ENCODE results near the gene BTBD2.
A peak's percentile ranks its signal among the peaks of the same experiment; 100 is the strongest.

BTBD2 gene

DNA sequence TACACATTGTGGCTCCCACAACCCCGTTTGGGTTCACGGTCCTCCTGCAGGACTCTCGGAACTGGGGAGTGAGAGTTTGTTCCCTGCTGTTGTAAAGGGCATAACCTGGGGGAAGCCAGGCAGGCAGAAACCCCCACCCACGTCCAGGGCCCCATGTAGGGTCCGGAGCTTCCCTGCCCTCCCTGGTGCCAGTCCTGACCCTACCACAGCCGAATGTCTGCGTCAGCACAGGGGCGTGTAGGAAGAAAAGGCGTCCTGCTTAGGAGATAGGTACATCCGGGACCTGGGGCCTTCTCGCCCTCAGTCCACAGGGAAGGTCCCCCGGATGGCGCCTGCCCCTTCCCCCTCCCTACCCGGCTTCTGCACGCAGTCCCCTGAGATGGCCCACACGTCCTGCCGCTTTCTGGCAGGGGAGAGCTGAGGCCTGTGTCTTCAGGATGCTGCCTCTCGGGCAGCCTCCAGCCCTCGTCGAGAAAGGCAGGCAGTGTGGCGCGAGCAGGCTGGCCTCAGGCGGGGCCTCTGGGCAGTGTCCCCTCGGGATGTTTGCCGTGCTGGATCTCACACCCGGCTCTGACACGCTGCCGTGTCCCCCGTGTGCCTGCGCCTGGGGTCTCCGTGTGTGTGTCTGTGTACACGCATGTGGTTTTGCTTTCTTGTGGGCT lies 55.5 kb downstream of the BTBD2 start:
- DNase-seq (ENCODE audit: low read depth) = no peak

DNA sequence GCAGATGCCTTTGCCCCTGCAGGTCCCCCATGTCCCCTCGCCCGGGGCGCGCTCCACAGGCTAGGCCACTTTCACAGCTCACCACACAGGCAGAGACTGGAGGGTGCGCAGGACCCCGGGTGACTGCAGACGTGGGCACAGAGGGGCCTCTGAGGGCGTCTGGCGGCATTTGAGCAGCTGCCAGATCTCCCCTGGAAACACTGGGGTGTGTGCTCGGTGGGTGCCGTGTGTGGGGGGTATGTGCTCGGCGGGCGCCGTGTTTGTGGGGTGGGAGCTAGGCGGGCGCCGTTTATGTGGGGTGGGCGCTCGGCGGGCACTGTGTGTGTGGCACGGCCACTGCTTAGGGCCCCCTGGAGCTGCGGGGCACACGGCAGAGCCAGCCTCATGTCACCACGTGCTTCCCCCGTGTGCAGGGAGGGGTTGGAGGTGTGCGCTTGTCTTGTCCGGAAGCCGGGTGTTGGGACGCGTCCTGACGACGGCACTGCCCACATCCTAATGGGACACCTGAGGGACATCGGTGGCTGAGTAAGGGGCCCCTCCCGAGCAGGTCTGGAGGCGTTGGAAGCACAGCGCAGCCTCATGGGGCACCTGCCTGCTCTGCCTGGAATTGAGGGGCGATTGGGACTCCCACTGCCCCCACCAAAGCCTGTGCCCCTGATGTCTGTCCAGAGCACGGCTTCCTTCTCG lies 57.8 kb downstream of the BTBD2 start:
- no peak for DNase-seq (ENCODE audit: low read depth)

DNA sequence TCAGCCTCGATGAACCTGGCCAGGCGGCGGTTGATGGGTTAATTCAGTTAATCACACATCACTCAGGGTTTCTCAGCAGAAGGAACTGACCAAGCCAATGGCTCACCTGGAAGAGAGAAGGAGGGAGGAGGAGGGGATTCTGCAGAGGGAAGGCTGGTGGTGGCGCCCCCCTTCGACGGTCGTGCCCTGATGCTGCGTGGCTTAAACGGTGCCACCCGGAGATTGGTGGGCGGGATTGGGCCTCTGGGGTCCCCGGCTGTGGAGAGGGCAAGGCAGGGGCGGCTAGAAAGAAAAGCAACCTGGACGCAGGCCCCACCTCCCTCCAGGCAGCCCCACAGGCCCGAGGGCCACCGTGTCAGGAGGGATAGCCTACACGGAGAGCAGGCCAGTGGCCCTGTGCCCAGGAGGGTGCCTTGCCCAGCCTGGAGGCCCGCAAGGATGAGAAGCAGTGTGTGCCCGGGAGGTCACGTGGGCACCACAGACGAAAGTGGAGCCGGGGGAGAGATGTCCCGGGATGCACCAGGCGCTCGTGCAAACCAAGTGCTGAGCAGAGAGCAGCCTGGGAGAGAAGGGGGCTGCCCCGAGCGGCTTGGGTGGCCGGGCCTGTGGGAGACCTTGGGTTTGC lies 58.5 kb downstream of the BTBD2 start:
- no peak for DNase-seq (ENCODE audit: low read depth)

DNA sequence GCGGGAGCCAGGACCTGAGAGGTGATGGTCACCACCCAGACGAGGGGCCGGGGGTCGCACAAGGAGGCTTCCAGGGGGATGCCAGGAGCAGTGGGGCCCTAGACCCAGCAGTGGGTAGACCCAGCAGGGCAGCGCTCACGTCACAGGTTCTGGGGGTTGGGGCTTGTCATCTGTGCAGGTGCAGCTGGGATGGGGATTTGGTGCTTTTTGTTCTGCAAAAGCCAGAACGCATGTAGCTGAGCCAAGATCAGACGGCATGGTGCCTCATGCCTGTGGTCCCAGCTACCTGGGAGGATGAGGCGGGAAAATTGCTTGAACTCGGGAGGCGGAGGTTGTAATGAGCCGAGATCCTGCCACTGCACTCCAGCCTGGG lies 59.4 kb downstream of the BTBD2 start:
- no peak for DNase-seq (ENCODE audit: low read depth)

DNA sequence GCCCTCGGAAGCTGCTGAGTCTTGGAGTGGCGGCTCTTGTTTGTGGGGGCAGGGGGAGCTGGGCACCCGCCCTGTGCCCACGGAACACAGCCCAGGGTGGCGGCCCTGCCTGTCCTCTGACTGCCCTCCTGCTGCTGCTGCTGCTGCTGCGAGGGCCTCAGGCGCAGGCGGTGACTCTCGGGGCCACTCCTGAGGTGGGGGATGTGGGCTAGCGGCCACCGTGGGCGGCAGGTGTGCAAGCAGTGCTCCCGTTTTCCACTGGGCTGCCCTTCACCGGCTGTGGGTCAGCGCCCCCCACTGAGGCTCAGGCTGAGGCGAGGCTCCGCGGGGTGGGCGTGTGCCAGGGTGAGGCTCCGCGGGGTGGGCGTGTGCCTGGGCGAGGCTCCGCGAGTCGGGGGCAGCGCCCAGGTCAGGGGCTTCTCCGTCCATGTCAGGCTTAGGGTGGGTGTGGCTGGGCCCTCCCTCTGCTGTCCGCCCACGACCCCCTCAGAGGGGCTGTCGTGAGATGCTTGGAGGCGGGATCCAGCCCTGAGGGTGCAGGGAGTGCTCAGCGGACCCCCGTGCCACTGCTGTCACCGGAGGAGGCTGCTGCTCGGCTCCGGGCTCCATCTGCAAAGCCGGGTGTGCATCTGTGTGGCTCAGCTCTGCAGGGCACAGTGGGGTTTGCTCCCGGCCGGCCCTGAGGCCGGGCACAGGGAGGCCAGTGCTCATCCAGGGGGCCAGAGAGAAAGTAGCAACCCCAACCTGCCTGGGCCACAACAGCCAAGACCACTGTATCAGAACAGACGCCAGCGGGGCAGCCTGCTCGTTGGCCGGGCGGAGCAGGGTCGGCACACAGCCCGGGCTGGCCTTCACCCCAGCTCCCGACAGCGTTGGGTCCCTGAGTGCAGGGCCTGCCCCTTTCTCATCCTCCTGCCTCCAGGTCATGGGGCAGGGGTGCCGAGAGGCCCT lies 60.1 kb downstream of the BTBD2 start:
- DNase-seq (ENCODE audit: low read depth) = no peak

DNA sequence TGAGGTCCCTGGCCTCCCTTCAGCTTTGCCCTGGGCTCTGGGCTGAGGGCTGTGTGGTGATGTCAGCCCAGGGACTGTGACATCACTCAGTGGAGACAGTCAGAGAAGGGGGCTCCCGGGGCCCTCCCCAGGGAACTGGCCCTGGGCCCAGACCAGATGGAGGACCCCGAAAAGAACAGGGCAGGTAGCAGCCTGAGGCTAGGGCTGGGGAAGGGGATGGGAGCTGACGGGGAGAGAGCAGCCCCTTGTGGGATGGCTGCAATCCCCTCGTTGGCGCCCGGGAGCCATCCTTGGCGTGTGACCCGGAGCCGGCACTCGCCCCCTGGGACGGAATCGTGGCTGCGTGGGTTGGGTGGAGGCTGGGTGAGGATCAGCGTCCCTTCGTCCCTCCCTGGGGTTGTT lies 61.0 kb downstream of the BTBD2 start:
- DNase-seq (ENCODE audit: low read depth) = no peak

DNA sequence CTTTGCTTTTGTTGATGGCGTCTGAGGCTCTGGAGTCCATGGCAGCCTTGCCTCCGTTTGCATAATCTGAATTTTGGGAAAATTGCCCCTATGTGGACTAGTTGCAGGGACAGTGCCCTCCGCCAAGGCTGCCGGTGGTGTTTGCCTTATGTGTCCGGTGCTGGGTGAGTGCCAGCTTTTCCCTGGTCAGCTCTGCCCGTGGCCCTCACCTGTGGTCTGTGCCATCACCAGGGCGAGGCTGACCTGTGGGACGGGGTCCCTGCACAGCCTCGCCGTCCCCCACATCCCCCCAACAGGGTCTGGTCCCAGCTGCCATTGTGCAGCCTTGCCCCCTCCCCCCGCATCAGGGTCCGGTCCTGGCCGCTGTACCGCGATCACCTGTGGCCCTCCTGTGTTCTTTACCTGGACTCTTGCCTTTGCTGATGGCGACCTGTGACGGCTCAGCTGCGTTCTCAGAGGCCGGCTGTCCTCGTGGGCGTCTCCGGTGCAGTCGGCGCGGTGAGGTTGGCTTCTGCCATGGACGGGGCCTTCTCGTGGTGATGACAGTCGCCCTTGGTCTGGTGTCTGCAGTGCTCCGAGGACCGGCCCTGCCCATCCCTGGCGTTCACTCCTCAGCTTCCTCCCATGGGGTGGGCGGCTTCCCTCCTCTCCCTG lies 61.9 kb downstream of the BTBD2 start:
- DNase-seq (ENCODE audit: low read depth) = no peak

DNA sequence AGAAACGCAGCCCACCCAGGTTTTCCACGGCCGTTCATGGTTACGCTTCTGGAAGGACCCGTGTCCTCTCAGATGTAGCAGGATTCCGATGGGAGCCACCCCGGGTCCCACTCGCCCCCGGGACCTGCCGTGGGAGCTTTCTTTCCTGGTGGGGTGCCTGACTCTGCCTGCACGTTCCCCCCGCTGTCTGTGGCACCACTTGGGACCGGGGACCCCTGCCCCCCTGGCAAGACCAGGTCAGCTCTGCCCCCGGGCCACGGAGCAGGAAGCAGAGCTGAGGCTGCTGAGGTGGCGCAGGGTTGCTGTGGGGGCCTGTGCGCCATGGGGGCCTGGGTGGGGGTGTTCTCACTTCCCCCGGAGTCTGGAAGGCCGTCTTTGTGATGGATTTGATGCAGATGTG lies 62.5 kb downstream of the BTBD2 start:
- no peak for DNase-seq (ENCODE audit: low read depth)

DNA sequence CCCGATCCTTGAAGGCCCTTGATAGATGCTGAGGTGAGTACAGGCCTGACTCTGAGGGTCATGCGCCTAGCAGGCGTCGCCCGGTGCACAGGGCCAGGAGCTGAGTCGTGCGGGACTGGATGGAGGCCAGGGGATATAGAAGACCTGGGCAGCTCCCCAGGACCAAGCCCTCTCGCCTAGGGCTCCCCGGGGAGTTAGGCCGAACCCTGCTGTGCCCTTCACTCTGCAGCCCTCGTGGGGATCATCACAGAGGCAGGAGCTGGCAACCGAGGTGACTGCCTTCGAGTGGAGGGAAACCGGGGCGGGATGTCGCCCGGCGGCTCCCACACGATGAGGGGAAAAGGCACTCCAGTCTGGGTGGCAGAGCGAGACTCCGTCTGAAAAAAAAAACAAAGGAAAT lies 62.9 kb downstream of the BTBD2 start:
- DNase-seq (ENCODE audit: low read depth) = no peak

DNA sequence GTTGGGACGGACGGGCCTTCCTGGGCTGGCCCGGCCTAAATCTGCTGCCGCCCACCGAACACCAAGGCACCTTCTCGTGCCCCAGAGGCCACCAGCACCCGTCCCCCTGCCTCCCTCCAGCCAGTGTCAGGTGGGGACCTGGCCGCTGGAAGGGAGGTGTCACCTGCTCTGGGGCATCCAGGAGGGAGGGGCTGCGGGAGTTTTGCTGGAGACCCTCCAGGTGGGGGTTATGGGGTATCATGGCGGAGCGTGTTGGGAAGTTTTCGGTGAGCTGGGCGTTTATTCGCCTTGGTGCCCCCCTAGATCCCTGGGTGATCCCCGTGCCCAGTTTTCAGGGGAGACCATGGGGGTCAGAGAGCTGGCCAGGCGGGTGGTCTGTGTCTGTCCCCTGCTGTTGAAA lies 64.9 kb downstream of the BTBD2 start:
- no peak for DNase-seq (ENCODE audit: low read depth)

DNA sequence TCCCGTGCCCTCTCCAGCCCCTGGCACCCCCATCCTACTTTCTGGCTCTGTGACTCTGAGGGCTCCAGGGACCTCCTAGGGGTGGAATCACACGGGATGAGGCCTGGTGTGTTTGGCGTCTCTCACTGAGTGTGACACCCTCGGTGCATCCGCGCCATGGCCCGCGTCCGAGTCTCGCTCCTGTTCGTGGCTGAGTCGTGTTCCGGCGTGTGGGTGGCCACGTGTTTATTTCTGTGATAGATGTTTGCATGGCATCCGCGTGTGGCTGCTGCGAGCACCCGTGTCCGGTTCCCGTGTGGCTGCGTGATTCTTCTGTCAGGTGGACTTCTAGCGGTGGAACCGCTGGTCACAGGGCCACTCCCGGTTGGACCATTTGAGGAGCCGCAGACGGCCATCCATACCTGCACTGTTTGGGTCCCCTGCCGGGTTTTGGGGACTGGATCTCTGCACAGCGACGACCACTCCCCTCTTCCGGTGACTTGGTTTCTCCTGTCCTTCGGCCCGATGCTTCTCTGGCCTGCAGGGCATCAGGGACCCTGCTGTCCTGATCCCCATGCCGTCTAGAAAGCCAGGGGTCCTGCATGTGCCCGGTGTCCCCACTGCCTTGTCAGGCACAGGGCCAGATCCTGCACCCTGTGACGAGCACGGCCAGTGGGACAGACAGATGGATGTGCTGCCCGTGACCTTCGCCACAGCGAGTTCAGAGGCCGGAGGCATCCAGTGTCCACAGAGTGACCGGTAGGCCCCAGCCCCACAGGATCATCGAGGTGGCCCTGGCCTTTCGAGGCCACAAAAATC lies 66.0 kb downstream of the BTBD2 start:
- DNase-seq (ENCODE audit: low read depth) = no peak

DNA sequence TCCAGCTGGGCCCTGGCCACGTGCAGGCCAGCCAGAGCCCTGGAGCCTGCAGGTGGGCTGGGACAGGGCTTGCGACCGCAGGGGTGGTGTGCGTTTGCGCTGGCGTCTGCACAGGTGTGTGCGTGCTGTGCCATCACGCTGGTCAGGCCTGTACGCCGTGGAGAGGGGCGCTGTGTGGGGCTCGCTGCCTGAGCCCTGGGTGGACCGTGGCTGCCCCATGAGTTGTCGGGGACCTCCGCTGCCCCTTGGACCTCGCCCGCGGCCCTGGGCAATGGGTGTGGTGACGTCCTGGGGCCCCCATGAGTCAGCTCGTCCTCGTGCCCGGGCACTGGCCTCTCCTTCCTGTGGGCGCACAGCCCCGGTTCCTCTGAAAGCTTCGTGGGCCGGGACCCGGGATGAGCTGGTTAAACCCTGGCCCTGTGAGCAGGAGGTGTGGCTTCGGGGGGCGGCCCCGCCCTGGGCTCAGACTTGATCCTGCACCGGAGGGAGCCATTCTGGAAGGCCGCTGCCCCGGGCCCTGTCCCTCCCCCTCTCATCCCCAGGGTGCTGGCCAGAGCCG lies 67.8 kb downstream of the BTBD2 start:
- no peak for DNase-seq (ENCODE audit: low read depth)

DNA sequence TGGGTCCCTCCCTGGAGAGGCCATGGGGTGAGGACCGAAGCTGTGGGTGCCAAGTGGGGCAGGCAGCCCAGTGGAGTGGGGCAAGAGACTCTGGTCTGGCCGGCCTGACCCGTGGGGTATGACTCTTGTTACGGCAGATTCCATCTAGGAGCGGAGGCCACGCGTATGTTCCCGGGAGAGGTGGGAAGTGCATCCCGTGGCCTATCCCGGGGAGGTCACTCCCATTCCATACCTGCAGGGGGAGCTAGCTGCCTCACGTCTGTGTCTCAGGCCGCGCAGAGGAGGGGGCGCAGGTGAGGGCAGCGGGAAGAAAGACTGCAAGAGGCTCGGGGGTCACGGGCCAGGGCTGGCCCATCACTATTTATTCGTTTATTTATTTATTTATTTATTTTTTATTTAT lies 69.6 kb downstream of the BTBD2 start:
- DNase-seq (ENCODE audit: low read depth) = no peak

DNA sequence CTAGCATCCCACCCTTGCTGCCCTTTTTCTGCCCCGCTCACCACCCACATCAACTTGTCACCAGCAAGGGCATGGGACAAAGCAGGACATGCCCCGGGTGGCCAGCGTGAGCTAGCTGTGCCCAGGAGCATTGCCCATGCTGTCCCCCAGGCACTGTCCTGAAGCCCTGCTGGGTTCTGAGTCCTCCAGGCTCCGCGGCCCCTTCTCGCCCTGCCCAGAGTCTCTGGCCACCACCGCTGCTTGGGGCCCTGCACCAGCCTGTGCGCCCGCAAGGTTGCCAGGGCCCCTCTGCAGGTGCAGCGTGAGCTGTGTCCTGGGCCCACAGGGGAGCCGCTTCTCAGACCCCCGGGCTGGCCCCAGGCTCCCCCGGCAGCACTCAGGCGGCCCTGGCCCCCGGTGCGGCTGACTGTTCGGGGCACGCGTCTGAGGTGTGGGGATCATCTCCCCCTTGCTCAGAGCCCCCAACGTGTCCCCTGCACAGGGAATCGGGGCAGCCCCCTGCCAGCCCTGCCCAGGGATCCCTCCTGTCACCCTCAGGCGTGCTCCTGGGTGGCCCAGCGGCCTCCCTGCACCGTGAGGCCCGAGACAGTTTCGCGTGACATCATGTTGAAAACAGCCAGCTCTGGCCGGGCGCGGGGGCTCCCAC lies 70.5 kb downstream of the BTBD2 start:
- DNase-seq (ENCODE audit: low read depth) = no peak

DNA sequence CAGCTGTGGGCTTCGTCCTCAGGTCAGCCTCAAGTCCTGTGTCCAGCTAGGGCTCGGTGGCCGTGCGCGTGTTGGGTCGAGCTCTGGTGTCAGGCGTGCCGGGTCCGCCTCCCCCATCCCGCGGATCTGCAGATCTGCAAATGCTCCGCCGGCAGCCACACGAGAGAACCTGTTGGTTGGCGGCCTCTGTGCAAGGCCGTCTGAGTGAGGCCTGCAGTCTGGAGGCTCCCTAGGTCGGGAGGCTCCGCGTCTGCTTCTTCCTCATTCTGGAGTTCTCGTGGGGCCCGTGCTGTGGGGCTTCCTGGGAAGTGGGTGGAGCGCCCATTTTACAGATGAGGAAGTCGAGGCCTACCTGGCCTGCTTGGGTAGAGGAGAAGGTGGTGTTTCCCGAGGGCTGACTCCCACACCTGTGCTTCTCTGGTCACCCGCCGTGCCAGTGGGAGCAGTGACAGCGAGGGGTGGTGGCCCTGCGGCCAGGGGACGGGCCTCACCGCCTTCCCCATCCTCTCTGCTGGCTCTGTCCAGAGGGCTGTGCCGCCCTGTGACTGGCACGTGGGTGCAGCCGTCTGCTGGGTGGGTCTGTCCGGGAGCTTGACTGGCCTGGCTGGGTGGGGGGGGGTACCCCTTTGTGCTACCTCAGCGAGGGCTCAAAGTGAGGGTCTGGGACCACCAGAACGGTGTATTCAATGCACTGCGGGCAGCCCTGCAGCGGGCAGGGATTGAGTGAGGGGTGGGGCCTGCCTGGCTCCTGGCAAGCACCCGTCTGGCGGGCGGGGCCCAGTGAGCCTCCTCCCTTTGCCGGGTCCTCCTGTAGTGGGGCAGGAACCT lies 71.2 kb downstream of the BTBD2 start:
- no peak for DNase-seq (ENCODE audit: low read depth)

DNA sequence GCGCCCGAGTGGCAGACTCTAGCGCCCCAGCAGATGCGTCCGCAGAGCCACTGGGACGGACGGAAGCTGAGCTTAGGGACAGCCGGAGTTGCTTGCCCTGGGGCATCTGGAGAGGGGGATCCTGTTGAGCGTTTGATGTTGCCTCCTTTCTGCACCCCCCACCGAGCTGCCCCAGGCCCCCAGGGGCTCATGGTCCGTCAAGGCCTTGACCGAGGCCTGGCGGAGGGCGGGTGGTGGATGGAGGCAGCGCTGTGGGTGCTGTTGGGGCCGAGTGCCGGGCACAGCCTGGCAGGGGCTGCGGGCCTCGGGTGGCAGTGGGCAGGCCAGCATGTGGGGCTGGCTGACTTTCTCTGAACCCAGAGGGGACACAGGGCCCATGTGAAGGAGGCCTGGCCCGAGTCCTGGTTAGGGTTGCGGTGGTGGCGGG lies 71.8 kb downstream of the BTBD2 start:
- DNase-seq (ENCODE audit: low read depth) = no peak

DNA sequence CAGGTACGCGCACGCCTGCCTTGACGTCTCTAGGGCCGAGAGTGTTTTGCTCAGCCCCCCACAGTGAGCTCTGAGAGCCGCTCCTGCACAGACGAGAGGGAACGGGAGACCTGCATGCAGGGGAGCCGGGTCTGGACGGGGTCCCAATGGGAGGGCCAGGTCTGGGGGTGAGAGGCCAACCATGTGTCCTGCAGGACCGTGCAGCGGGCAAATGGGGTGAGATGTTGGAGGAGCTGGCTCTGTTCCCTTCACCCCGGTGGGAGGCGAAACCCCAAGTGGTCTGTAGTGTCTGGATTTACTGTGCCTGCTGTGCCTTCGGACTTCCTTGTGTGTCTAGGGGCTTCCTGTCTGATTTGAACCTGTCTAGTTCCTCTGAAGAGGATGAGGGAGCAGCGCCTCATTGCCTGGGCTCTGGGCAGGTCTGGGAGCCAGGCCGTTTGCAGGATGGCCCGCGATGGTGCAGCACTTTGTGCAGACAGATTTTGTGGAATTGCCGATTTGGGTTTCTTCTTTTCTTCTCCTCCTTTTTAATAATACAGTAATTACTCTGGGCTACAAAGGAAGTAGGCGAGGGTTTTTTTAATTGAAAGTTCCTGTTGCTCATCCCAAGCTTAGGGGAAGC lies 72.5 kb downstream of the BTBD2 start:
- DNase-seq (ENCODE audit: low read depth) = no peak

DNA sequence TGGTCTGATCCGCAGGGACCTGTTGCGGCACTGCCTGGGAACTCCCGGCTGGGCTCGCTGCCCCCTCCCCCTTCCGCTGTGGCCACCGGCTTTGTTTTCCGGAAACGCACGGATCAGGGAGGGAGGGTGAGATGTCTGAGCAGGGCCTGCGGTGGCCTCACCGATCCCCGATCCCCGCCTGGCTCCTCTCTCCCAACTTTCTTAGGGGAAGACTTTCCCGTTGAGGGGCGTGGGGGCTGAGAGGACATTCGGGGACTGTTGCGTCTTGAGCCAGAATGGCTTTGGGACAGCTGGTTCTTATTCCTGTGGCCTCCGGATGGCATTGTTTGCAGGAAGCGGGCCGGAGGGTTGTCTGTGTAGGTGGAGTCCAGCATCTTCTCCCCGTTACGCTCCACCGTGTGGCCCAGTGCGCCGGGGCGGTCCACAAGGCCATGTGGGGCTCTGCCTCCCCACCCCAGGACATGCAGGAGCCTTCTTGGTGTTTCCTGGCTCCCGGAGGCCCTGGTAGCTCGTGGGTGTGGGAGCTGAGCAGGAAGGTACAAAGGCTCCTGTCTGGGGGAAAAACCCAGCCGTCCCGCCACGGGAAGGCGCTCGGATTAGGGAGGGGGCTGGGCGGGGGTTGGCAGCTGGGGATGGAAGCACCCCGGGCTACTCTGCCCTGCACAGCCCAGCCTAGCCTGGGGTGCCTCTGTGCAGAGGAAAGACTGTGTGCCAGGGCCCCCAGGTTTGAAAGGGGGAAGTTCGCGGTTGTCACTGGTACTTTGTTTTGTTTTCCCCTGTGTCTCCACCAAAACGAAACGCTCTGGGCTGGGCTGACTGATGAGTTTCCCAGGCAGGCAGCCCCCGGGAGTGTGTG lies 73.2 kb downstream of the BTBD2 start:
- DNase-seq (ENCODE audit: low read depth) = peak; percentile 44

All from stimulated activated CD8-positive, alpha-beta memory T cell treated with anti-CD3 and anti-CD28 coated beads, Interleukin-15, amount 100 ng/mL, for 1 hour (primary cell).